GM18951 (cell line): Measurements from ENCODE around the gene RAB3IL1.
A peak's percentile ranks its signal among the peaks of the same experiment; 100 is the strongest.
"Not testable (repeated sequence)": the region's sequence is repeated elsewhere in the genome, so short reads cannot be mapped to it uniquely, and the experiment has no call there.

Source experiments
- POLR2A ChIP-seq: IDR thresholded peaks from 4 replicates; pipeline ENCODE4 v1.6.1; 2011; ENCODE audit warnings: mild to moderate bottlenecking; ENCODE audit not compliant: insufficient read length, insufficient read depth; ENCODE audit errors: extremely low read depth
- in situ Hi-C: fragments of 300-500 bp; cut with MboI; formaldehyde crosslinking; loops from one replicate; pipeline ENCODE4 v1.12.0; 2022; ENCODE audit warnings: low sequenced_read_pairs, mixed read lengths, inconsistent platforms; ENCODE audit not compliant: unreplicated experiment

Gene RAB3IL1, protein sequence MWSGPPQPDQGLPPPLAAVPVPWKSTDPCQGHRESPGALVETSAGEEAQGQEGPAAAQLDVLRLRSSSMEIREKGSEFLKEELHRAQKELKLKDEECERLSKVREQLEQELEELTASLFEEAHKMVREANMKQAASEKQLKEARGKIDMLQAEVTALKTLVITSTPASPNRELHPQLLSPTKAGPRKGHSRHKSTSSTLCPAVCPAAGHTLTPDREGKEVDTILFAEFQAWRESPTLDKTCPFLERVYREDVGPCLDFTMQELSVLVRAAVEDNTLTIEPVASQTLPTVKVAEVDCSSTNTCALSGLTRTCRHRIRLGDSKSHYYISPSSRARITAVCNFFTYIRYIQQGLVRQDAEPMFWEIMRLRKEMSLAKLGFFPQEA

GRCh38 chr11:61917334-61918109 lies at the start of gene RAB3IL1:
RAB3IL1 (minus strand) TSS chr11:61917566; CDS start chr11:61917367, 199 bp downstream.
- in situ Hi-C loops = no loop called here
- no peak for TF ChIP-seq POLR2A

- TF ChIP-seq POLR2A = peak; percentile 5
- in situ Hi-C loops = no loop called here
Measured at GRCh38 chr11:61966734-61967115, 49.4 kb upstream of the RAB3IL1 start.

DNA sequence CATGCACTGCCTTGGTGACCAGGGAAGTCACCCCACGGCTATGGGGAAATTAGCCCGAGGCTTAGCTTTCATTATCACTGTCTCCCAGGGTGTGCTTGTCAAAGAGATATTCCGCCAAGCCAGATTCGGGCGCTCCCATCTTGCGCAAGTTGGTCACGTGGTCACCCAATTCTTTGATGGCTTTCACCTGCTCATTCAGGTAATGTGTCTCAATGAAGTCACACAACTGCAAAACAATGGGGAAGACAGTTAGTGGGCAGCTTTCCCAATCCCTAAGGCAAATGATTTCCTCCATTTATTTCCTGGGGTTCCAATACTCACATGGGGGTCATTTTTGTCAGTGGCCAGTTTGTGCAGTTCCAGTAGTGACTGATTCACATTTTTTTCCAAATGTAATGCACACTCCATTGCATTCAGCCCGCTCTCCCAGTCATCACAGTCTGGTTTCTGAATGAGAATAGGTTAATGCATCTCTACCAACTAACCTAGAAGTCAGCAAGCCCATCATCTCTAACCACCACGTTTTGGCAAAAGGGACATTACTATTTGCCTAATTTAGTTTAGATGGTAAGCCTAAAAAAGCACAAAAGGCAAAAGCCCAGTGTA lies 47.4 kb upstream of the RAB3IL1 start:
- in situ Hi-C loops = not testable (repeated sequence)

DNA sequence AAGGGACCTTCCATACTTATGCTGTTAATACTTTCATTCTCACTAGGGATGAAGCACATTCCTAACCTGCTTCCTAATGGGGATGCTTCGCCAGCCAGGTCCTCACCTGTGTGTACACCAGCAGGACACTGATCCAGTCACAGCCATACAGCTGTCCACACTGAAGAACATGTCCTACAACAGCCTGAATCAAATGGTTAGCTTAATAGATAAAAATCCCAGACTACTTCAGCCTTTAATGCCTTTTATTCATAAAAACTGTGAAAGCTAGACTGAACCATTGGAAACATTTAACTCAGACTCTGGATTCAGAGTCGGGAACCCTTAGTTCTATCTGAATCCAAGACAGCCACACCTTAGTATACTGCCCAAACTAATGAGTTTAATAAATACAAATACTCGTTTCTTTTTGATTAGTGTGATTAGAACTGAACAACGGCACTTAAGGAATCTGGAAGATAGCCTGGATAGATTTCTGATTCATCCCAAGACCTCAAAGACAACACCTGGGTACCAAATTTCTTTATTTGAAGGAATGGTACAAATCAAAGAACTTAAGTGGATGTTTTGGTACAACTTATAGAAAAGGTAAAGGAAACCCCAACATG lies 46.8 kb upstream of the RAB3IL1 start:
- in situ Hi-C loops = no loop called here
- no peak for TF ChIP-seq POLR2A

GRCh38 chr11:61963282-61964057 lies 46.1 kb upstream of the RAB3IL1 start:
- in situ Hi-C loops = no loop called here
- TF ChIP-seq POLR2A = no peak

DNA sequence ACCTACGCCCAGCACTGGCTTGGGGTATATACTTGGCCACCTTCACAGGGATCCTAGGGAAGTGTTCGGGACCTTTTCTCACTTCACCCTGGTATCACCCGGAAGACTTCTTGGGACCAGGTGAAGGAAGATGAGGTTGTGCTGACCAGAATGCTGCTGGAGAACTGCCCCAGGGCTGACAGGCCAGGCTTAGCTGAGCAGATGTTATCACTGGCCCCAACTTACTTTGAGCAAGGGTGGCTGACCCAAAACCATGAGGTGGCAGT lies 45.6 kb upstream of the RAB3IL1 start:
- TF ChIP-seq POLR2A = peak; percentile 50
- in situ Hi-C loops = no loop called here

- TF ChIP-seq POLR2A = no peak
- in situ Hi-C loops = no loop called here
Measured at GRCh38 chr11:61962213-61963015, 45.0 kb upstream of the RAB3IL1 start.

DNA sequence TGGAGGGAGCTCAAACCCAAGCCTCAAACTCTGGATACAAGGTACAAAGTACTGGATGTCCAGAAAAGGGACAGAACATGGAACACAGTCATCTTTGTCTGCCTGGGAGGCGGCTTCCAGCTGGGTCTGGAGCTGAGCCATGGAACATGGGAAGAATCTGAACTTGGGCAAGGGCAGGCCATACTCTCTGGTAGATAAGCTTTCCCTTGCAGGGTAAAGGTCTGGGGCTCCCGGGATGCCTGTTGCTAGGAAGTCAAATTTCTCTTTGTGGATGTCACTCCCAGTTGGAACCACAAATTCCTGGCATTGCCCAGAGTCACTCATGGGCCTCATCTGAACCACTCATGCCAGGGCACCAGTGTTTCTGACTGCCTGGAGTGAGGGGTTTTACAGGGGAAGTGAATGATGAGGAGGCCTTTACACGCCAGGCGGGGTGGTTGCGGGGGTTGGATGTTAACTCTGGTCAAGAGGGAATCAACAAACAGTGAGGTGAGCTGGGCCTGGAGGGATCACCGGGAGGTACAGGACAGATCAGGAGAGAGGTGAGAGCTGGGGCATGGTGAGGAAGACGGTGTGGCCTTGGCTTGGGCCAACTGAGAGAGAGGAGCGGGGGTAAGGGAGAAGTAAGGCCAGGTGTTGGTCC lies 44.3 kb upstream of the RAB3IL1 start:
- in situ Hi-C loops = no loop called here

GRCh38 chr11:61960532-61960931 lies 43.2 kb upstream of the RAB3IL1 start:
- in situ Hi-C loops = no loop called here
- no peak for TF ChIP-seq POLR2A

More for the DNA sequence above, 44.3 kb upstream of the RAB3IL1 start:
- TF ChIP-seq POLR2A = no peak

DNA sequence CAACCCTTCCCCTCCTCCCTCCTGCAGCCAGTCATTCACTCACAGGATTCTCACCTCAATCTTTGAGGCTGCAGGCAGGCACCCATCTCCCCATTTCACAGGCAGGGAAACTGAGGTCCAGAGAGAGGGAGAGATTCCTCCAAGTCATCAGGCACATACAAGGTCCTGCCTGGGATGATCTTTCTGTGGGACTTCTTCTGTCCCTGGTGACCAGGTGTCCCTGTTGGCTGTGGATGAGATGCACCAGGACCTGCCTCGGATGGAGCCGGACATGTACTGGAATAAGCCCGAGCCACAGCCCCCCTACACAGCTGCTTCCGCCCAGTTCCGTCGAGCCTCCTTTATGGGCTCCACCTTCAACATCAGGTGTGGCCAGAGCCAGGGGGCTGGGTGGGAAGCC lies 42.3 kb upstream of the RAB3IL1 start:
- in situ Hi-C loops = loop anchor here (10.0 kb wide), 1 partner anchor 125 kb away; no protein-coding TSS in a partner anchor
- no peak for TF ChIP-seq POLR2A

DNA sequence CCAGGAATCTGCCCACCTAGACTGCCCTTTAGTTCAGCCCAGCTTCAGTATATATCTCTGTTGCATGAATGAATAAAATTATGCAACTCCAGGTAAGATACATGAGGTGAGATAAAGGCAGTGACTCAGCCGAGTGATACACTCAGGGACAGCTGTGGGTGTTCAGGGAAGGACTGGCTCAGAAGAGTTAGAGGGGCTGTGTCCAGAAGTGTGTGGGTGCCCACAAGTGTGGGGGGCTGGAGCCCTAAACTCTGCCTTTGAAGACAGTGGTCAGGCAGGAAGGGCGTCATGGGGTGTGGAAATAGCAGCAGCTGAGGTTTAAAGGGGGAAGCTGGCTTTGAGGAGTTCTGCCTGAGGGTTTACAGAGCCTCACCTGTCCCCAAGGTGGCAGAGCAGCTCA lies 41.7 kb upstream of the RAB3IL1 start:
- in situ Hi-C loops = loop anchor here (10.0 kb wide), 1 partner anchor 126 kb away; no protein-coding TSS in a partner anchor
- no peak for TF ChIP-seq POLR2A
